Inflammatory macrophage (primary cell): ENCODE data around the gene ETFA.

Experiments used
- DNase-seq, 2 donors: peaks; one replicate each; pipeline ENCODE4 v3.0.0-alpha.2; 2020 to 2022

Gene ETFA

GRCh38 chr15:76340198-76340802 lies 29.0 kb upstream of the ETFA start:
- no peak for DNase-seq

GRCh38 chr15:76339305-76340197 lies 28.3 kb upstream of the ETFA start:
- peak in 1 of 2 donors; percentile 82 for DNase-seq

GRCh38 chr15:76338486-76339304 lies 27.4 kb upstream of the ETFA start:
- peak in 1 of 2 donors; percentile 65 for DNase-seq

GRCh38 chr15:76337696-76338485 lies 26.6 kb upstream of the ETFA start:
- no peak for DNase-seq

- DNase-seq: peak; percentile 40 to 53
Measured at GRCh38 chr15:76337059-76337695, 25.9 kb upstream of the ETFA start.

- peak; percentile 92 to 93 for DNase-seq
Measured at GRCh38 chr15:76336254-76337058, 25.2 kb upstream of the ETFA start, which contains the start of gene ISL2. Gene ISL2 (plus strand): TSS chr15:76336773. CDS start chr15:76336884, 111 bp downstream.

- DNase-seq: peak; percentile 46 to 49
Measured at GRCh38 chr15:76335307-76336253, 24.3 kb upstream of the ETFA start.

- no peak for DNase-seq
Measured at GRCh38 chr15:76334438-76335306, 23.4 kb upstream of the ETFA start.

GRCh38 chr15:76333720-76334437 lies 22.6 kb upstream of the ETFA start:
- DNase-seq: peak in 1 of 2 donors; percentile 35

- no peak for DNase-seq
Measured at GRCh38 chr15:76333309-76333708, 22.0 kb upstream of the ETFA start.

- no peak for DNase-seq
Measured at GRCh38 chr15:76332796-76333195, 21.5 kb upstream of the ETFA start.

- DNase-seq: peak; percentile 58 to 62
Measured at GRCh38 chr15:76330080-76330680, 18.9 kb upstream of the ETFA start.

- no peak for DNase-seq
Measured at GRCh38 chr15:76328958-76329357, 17.7 kb upstream of the ETFA start.

GRCh38 chr15:76328106-76328696 lies 16.9 kb upstream of the ETFA start:
- DNase-seq: no peak

- no peak for DNase-seq
Measured at GRCh38 chr15:76327191-76328105, 16.2 kb upstream of the ETFA start.

GRCh38 chr15:76325704-76326103 lies 14.4 kb upstream of the ETFA start:
- DNase-seq: no peak
